HG03103 (cell line): ENCODE results near the gene DCLK2.

Source experiments
- ATAC-seq: cut with Tn5 transposase; IDR thresholded peaks from one replicate; pipeline ENCODE4 v1.9.1; 2021; ENCODE audit warnings: low read depth; ENCODE audit not compliant: unreplicated experiment

Gene DCLK2

GRCh38 chr4:150305995-150306394, 227.8 kb downstream of the DCLK2 start:
- ATAC-seq, result no peak

- no peak for ATAC-seq
Measured at GRCh38 chr4:150306719-150307118, 228.5 kb downstream of the DCLK2 start.
